ENCODE data around the gene PAX6.

PAX6 gene

GRCh38 chr11:31810779-31811647 is at the start of gene PAX6:
Gene PAX6 (minus strand): TSS chr11:31811322. CDS start chr11:31806411, 4,911 bp downstream.
- no peak for DNase-seq (ENCODE audit: low read depth in 2 of 2)

GRCh38 chr11:31860391-31860790 is 49.3 kb upstream of the PAX6 start:
- no peak for DNase-seq (ENCODE audit: low read depth in 2 of 2)

GRCh38 chr11:31856248-31856647 is 45.1 kb upstream of the PAX6 start:
- DNase-seq (ENCODE audit: low read depth in 2 of 2) = no peak

GRCh38 chr11:31855466-31855865 is 44.3 kb upstream of the PAX6 start:
- DNase-seq (ENCODE audit: low read depth in 2 of 2) = no peak

GRCh38 chr11:31850365-31850764 is 39.2 kb upstream of the PAX6 start:
- no peak for DNase-seq (ENCODE audit: low read depth in 2 of 2)

GRCh38 chr11:31847761-31848160 is 36.6 kb upstream of the PAX6 start:
- no peak for DNase-seq (ENCODE audit: low read depth in 2 of 2)

GRCh38 chr11:31845331-31845730 is 34.2 kb upstream of the PAX6 start:
- DNase-seq (ENCODE audit: low read depth in 2 of 2) = no peak

GRCh38 chr11:31844351-31844750 is 33.2 kb upstream of the PAX6 start:
- no peak for DNase-seq (ENCODE audit: low read depth in 2 of 2)

GRCh38 chr11:31841435-31841834 is 30.3 kb upstream of the PAX6 start:
- no peak for DNase-seq (ENCODE audit: low read depth in 2 of 2)

GRCh38 chr11:31834237-31834636 is 23.1 kb upstream of the PAX6 start:
- no peak for DNase-seq (ENCODE audit: low read depth in 2 of 2)

- DNase-seq (ENCODE audit: low read depth in 2 of 2) = no peak
Measured at GRCh38 chr11:31830406-31830805, 19.3 kb upstream of the PAX6 start.

- DNase-seq (ENCODE audit: low read depth in 2 of 2) = no peak
Measured at GRCh38 chr11:31828217-31828616, 17.1 kb upstream of the PAX6 start.

GRCh38 chr11:31827455-31828206 is 16.5 kb upstream of the PAX6 start:
- no peak for DNase-seq (ENCODE audit: low read depth in 2 of 2)

GRCh38 chr11:31826536-31827438 is 15.7 kb upstream of the PAX6 start:
- no peak for DNase-seq (ENCODE audit: low read depth in 2 of 2)

GRCh38 chr11:31825838-31826484 is 14.8 kb upstream of the PAX6 start:
- no peak for DNase-seq (ENCODE audit: low read depth in 2 of 2)

GRCh38 chr11:31824879-31825837 is 14.0 kb upstream of the PAX6 start:
- DNase-seq (ENCODE audit: low read depth in 2 of 2) = no peak

- DNase-seq (ENCODE audit: low read depth in 2 of 2) = no peak
Measured at GRCh38 chr11:31824332-31824878, 13.3 kb upstream of the PAX6 start.

- no peak for DNase-seq (ENCODE audit: low read depth in 2 of 2)
Measured at GRCh38 chr11:31823644-31824331, 12.7 kb upstream of the PAX6 start.

- no peak for DNase-seq (ENCODE audit: low read depth in 2 of 2)
Measured at GRCh38 chr11:31822927-31823643, 12.0 kb upstream of the PAX6 start.
